ENCODE measurements around the gene PLA1A.

Gene PLA1A

GRCh38 chr3:119637679-119638477 lies 40.2 kb downstream of the PLA1A start:
- DNase-seq (ENCODE audit: low read depth), result peak; percentile 91

DNA sequence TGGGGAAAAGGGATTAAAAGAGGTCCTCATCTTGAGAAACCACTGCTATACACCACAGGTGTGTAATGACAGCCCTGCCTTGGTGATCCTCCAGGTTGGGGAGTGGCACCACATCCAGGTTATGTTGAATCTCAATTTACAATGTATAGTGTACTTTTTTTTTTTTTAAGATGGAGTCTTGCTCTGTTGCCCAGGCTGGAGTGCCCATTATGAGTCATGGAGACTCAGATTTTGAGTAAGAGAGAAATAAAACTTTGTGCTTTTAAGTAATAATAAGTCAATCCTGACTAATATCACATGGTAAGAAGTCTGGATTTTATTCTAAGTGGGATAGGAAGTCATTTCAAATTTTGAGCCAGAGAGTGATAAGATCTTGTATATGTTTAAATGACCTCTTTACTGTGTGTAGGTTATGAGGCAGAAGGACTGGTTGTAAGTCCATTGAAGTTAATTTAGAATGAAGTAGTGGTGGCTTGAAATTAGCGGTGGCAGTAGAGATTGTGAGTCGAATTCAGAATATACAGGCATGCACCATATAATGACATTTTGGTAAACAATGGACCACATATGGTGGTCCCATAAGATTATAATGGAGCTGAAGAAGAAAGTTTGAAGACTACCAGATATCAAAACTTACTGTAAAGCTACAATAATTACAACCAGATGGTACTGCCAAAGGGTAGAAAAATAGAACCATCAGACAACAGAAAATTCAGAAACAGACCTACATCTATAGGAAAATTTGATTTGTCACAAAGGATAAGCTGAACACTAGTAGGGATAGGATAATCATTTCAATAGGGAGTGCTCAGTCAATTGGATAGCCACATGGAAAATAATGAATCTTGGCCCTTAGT lies 42.0 kb downstream of the PLA1A start:
- DNase-seq (ENCODE audit: low read depth), result no peak

DNA sequence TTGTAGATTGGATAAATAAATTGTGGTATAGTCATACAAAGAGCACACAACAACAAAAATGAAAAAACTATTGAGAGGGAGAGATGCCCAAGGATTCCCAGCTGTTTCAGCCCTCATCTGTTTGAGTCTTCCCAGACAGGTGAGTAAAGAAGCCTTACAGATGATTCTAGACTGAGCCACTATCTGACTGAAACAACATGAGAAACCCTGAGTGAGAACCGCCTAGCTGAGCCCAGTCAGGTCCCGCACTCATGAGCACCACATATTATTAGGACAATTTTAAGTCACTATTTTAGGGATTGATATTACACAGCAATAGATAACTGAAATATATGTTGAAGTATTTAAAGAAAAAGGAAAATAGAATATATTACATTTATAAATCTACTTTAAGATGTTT lies 43.7 kb downstream of the PLA1A start:
- DNase-seq (ENCODE audit: low read depth), result no peak

GRCh38 chr3:119642746-119643473 lies 45.2 kb downstream of the PLA1A start:
- DNase-seq (ENCODE audit: low read depth), result no peak

- peak; percentile 86 for DNase-seq (ENCODE audit: low read depth)
Measured at GRCh38 chr3:119643528-119643927, 45.8 kb downstream of the PLA1A start.

- DNase-seq (ENCODE audit: low read depth), result no peak
Measured at GRCh38 chr3:119644481-119644880, 46.8 kb downstream of the PLA1A start.

DNA sequence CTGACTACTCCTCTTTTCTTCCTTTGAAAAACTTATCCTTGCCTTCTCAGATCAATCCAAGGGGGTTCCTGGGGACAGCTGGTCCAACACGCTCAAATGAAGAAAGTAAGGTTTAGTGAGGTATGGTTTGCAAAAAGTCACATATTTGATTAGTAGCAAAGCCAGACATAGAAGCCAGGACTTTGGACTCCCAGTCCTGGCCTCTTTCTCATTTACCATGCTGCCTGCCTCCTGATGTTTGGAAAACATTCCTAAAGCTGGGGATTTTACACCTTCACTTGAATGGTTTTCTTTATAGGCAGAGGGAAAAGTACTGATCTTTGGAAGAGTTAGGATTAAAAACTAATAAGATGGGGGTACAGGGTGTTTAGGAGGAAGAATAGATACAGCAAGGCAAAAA lies 48.1 kb downstream of the PLA1A start:
- DNase-seq (ENCODE audit: low read depth), result no peak

DNA sequence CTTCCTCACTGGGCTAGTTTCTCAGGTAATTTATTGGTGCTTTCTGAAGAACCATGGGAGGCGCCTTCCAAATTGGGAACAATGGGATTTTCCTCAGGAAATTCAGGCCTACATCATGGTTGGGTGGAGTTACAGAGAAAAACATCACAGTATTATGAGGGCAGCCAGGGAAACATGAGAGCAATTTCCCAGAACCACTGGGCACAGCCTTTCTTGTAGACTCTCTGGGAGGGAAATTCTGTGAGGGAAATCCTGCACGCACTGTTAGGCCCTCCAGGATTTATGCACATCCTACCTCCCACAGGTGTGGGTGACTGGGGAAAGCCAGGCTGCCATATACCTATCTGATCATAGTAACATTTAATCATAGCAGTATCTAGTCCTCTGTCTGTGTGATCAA lies 49.5 kb downstream of the PLA1A start:
- DNase-seq (ENCODE audit: low read depth), result no peak

DNA sequence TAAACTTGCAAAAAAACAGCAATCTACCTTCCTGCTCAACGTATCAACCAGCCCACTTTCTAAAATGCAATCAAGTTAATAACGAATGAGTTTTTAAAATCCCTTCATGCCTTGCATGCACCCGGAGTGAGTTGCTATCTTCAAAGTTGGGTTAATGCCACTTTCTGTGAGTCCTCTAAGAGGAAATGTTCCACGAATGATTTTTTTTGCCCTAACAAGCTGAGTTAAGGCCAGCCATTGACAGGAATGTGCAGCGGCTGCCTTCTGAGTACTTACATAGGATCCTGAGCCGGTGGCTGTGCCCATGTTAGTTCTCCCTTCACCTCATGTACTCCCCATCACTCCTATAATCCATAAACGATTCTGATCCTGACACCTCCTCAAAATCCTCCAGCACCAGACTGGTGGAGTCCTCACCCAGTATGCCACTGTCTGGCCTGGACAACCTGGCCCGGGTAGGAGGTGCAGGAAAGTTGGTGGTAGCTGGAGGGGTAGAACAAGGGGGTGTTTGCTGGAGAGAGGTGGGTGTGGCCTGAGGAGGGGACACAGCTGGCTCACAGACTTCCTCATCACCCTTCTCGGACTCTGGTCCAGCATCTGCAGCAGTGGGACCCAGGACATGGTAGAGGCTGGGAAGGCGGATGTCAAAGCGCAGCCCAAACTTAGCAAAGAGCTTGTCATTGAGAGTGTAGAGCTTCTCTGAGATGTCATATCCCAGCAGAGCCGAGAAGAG lies 50.3 kb downstream of the PLA1A start:
- DNase-seq (ENCODE audit: low read depth), result no peak

DNA sequence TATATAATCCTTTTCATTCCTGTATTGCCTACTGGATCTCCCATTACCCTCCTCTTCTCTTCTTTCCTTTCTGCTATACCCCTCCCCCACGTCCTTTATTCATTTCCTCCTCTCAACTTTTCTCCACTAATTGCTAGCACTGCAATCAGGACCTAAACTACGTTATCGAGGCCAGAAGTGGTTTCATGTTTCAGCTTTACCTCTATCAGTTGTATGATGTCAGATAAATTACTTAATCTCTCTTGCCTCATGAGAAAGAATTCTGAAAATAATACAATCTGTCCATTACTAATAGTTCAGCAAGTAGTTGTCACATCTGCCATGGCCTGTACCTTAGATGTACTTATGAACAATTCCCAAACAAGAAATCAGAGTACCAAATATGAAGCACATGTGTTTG lies 52.1 kb downstream of the PLA1A start:
- DNase-seq (ENCODE audit: low read depth), result peak; percentile 69

DNA sequence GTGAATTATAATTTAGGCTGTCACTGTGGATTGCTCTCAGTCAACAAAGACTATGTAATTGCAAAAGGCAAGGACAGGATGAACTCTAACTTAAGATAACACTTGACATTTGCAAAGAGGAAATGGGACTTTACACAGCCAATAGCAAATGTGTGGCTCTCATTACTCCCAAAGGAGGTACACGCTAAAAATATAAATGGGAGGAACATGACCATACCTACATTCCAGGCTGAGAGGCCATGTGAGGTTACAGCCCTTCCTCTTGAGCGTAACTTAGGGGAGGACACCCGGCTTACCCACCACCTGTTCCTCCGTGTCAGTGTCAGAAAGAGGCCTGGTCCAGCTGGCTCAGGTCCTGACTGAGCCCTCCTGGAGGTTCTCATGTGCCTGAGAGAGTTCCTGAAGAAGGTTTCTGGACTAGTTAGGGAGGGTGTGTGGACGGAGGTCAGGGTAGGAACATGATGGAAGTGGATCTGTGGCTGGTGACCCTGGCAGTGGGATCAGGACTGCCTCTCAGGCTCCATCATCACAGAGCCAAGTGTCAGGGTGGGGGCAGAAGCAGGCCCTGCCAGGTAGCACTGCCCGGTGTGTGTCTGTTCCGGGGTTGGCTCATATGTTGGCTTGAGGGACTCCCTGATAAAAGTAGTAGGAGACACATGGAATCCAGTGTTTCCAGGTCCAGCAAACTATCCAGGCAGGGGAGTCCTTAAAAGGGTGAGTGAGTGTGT lies 54.8 kb downstream of the PLA1A start:
- DNase-seq (ENCODE audit: low read depth), result no peak

GRCh38 chr3:119653876-119654275 lies 56.2 kb downstream of the PLA1A start:
- no peak for DNase-seq (ENCODE audit: low read depth)

DNA sequence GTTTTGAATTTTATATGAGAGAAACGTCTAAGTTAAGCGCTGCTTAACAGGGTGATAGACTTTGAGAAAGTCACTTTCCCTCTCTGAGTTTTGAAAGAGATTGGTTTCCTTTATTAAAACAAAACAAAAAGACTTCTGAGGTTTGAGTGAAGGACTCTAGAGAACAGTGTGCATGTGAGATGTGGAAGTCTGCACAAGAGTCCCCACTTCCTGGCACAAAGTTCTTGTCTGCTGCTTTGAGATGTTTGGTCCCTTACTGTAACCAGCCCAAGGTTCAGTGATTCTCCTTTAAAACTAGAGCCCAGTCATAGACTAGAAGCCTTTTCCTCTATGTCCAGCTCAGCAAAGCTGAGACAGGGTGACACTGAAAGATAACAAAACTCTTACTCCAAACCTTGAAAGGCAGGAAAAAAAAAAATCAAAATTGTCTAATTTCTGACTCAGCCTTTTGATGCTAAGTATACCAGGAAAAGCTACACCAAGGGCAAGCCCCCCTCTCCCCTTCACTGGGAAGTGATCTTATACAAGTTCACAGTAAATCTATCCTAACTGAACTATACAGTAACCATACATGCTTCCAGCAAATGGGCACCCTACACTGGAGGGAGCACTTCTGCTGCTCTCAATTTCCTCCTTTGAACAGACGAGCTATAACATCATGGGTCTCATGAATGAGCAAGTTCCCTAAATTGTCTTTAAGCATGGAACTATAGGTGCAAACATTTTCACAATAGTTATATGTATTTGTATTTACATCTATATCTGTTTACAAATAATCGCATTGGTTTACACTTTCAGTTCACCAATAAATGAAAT lies 60.4 kb downstream of the PLA1A start:
- no peak for DNase-seq (ENCODE audit: low read depth)

- no peak for DNase-seq (ENCODE audit: low read depth)
Measured at GRCh38 chr3:119658994-119659393, 61.3 kb downstream of the PLA1A start.

- no peak for DNase-seq (ENCODE audit: low read depth)
Measured at GRCh38 chr3:119659606-119660291, 62.1 kb downstream of the PLA1A start.

- peak; percentile 62 for DNase-seq (ENCODE audit: low read depth)
Measured at GRCh38 chr3:119660474-119661440, 63.1 kb downstream of the PLA1A start, which contains the start of gene POPDC2. Gene POPDC2 (minus strand): TSS chr3:119660589. CDS start chr3:119660423, 166 bp downstream.

GRCh38 chr3:119662604-119663373 lies 65.1 kb downstream of the PLA1A start:
- peak; percentile 38 for DNase-seq (ENCODE audit: low read depth)

GRCh38 chr3:119663885-119664284 lies 66.2 kb downstream of the PLA1A start:
- DNase-seq (ENCODE audit: low read depth), result peak; percentile 34
